Colonic mucosa (tissue), 4 donors: ENCODE results near the gene MMP20. TPM values are rescaled to one million over a fixed set of nuclear protein-coding genes. Genes with fewer than 3 reads are reported as not detected.

ENCODE experiments used
- DNase-seq: peaks from one replicate; pipeline ENCODE4 v3.0.0-alpha.2; 2020
- H3K27ac ChIP-seq: fragments of 200-600 bp; one replicate; pipeline ENCODE4 v1.8.0; 2021
- H3K27me3 ChIP-seq: fragments of 200-600 bp; one replicate; pipeline ENCODE4 v1.8.0; 2021
- H3K36me3 ChIP-seq: fragments of 200-600 bp; one replicate; pipeline ENCODE4 v1.8.0; 2021
- H3K4me1 ChIP-seq: fragments of 200-600 bp; one replicate; pipeline ENCODE4 v1.8.0; 2021; ENCODE audit warnings: mild to moderate bottlenecking
- H3K4me3 ChIP-seq: fragments of 200-600 bp; one replicate; pipeline ENCODE4 v1.8.0; 2021
- H3K9ac ChIP-seq, 2 donors: one replicate each; pipeline ENCODE4 v1.7.0; 2013; ENCODE audit warnings: control low read depth in 2 of 2, low read depth in 2 of 2, low read length in 2 of 2
- H3K9me3 ChIP-seq: fragments of 200-600 bp; one replicate; pipeline ENCODE4 v1.8.0; 2021
- intact Hi-C: fragments of 100-400 bp; cut with DNase I; formaldehyde crosslinking; loops from one replicate; pipeline ENCODE4 v1.14.1; 2022
- total RNA-seq, 2 donors: library from RNA; stranded (reverse); fragmentation: NEBNext Ultra II Directional in 1 of 2; extraction: Animal tissue kit (Norgen Biotek cat#: 25700) in 1 of 2; gene quantifications; one replicate each; pipeline ENCODE4 v1.2.1, GENCODE V29; 2021
- TF ChIP-seq, protein P1 (sequence below): fragments of 200-600 bp; IDR thresholded peaks from one replicate; pipeline ENCODE4 v1.8.0; 2022; ENCODE audit warnings: antibody characterized with exemption, mild to moderate bottlenecking
- donor health status: healthy.
- donor health status: DM: no; HTN: no; CAD: no.
- donor health status: DM: no; HTN: no; CAD: no.

Gene MMP20, protein sequence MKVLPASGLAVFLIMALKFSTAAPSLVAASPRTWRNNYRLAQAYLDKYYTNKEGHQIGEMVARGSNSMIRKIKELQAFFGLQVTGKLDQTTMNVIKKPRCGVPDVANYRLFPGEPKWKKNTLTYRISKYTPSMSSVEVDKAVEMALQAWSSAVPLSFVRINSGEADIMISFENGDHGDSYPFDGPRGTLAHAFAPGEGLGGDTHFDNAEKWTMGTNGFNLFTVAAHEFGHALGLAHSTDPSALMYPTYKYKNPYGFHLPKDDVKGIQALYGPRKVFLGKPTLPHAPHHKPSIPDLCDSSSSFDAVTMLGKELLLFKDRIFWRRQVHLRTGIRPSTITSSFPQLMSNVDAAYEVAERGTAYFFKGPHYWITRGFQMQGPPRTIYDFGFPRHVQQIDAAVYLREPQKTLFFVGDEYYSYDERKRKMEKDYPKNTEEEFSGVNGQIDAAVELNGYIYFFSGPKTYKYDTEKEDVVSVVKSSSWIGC
- not detected for total RNA-seq

- H3K27me3 ChIP-seq = no peaks in the 10 kb centered on the region
- H3K4me1 ChIP-seq = no peaks in the 10 kb centered on the region
- DNase-seq = no peak
- H3K4me3 ChIP-seq = no peak within 1 kb of the TSS
- no peak within 1 kb of the TSS for H3K9ac ChIP-seq
- no peaks in the 10 kb centered on the region for H3K9me3 ChIP-seq
- TF ChIP-seq, protein P1, sequence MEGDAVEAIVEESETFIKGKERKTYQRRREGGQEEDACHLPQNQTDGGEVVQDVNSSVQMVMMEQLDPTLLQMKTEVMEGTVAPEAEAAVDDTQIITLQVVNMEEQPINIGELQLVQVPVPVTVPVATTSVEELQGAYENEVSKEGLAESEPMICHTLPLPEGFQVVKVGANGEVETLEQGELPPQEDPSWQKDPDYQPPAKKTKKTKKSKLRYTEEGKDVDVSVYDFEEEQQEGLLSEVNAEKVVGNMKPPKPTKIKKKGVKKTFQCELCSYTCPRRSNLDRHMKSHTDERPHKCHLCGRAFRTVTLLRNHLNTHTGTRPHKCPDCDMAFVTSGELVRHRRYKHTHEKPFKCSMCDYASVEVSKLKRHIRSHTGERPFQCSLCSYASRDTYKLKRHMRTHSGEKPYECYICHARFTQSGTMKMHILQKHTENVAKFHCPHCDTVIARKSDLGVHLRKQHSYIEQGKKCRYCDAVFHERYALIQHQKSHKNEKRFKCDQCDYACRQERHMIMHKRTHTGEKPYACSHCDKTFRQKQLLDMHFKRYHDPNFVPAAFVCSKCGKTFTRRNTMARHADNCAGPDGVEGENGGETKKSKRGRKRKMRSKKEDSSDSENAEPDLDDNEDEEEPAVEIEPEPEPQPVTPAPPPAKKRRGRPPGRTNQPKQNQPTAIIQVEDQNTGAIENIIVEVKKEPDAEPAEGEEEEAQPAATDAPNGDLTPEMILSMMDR = no peak
- intact Hi-C loops = no loop called here
- H3K27ac ChIP-seq = peak within 1 kb of the TSS; percentile 41
- H3K36me3 ChIP-seq = no peaks in the 10 kb centered on the region
Observed at GRCh38 chr11:102625177-102625576, at the start of gene MMP20. TSS of gene MMP20 (minus strand) at chr11:102625332. CDS start at chr11:102625319, 13 bp downstream.

- H3K9me3 ChIP-seq = no peaks in the 10 kb centered on the region
- no peak for DNase-seq
- no peak overlapping the region for H3K4me3 ChIP-seq
- H3K36me3 ChIP-seq = no peaks in the 10 kb centered on the region
- TF ChIP-seq, protein P1 = no peak
- no peak overlapping the region for H3K27ac ChIP-seq
- intact Hi-C loops = loop anchor here (10.0 kb wide), 3 partner anchors 75 to 325 kb away; partner anchors contain the start of gene BIRC2
- H3K9ac ChIP-seq = no peak overlapping the region
- no peaks in the 10 kb centered on the region for H3K27me3 ChIP-seq
- H3K4me1 ChIP-seq = no peaks in the 10 kb centered on the region
Observed at GRCh38 chr11:102669664-102670063, 44.5 kb upstream of the MMP20 start.

- intact Hi-C loops = loop anchor here (10.0 kb wide), 3 partner anchors 72 to 322 kb away; partner anchors contain the start of gene BIRC2
- TF ChIP-seq, protein P1 = peak; percentile 80
Observed at GRCh38 chr11:102666331-102666957, 41.3 kb upstream of the MMP20 start.

GRCh38 chr11:102664001-102664752, 39.0 kb upstream of the MMP20 start:
- H3K27me3 ChIP-seq = no peaks in the 10 kb centered on the region
- no peaks in the 10 kb centered on the region for H3K36me3 ChIP-seq
- DNase-seq = no peak
- intact Hi-C loops = loop anchor here (10.0 kb wide), 3 partner anchors 69 to 319 kb away; partner anchors contain the start of gene BIRC2
- no peaks in the 10 kb centered on the region for H3K4me1 ChIP-seq
- no peaks in the 10 kb centered on the region for H3K9me3 ChIP-seq
- H3K9ac ChIP-seq = no peak overlapping the region
- no peak overlapping the region for H3K27ac ChIP-seq
- TF ChIP-seq, protein P1 = no peak
- no peak overlapping the region for H3K4me3 ChIP-seq

More at GRCh38 chr11:102666331-102666957, 41.3 kb upstream of the MMP20 start:
- no peaks in the 10 kb centered on the region for H3K27me3 ChIP-seq
- H3K4me3 ChIP-seq = no peak overlapping the region
- DNase-seq = peak; percentile 31
- H3K27ac ChIP-seq = no peak overlapping the region
- no peak overlapping the region for H3K9ac ChIP-seq
- no peaks in the 10 kb centered on the region for H3K36me3 ChIP-seq
- H3K9me3 ChIP-seq = no peaks in the 10 kb centered on the region
- H3K4me1 ChIP-seq = no peaks in the 10 kb centered on the region

DNA sequence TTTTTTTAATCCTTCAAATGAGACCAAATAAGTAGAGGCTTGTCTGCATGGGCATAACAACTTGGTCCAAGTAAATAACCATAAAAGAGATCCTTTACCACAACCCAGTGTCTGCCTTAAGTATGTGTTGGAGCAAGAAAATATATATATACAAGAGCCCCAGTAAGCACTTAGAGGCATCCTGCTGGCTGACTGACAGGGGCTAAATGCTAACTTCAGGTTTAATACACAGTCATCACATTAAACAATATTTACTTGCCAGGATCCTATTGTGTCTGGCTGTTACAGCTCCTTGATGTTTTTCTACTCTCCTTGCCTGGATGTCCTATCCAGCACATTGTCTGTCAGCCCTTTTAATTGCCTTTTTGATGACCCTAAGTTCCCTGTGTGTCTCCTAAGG, 37.5 kb upstream of the MMP20 start:
- no peaks in the 10 kb centered on the region for H3K27me3 ChIP-seq

More for the DNA sequence above, 37.5 kb upstream of the MMP20 start:
- Histone ChIP-seq H3K27ac (no peak overlapping the region), H3K4me1 (no peaks in the 10 kb centered on the region), H3K4me3 (no peak overlapping the region), H3K9ac (no peak overlapping the region), H3K36me3 (no peaks in the 10 kb centered on the region), H3K9me3 (no peaks in the 10 kb centered on the region)
- intact Hi-C loops = loop anchor here (10.0 kb wide), 3 partner anchors 68 to 318 kb away; partner anchors contain the start of gene BIRC2
- DNase-seq = no peak
- TF ChIP-seq, protein P1 = no peak
